OCI-LY7 (cell line): ENCODE data around the gene CLEC16A.

Experiments used
- CTCF ChIP-seq: fragments of 200-600 bp; sonication (generic); conservative IDR thresholded peaks from 2 replicates; pipeline ENCODE4 v1.5.1; 2014; ENCODE audit warnings: mild to moderate bottlenecking, antibody characterized with exemption, low read length, moderate library complexity, mixed read lengths
- EZH2phosphoT487 ChIP-seq: fragments of 200-600 bp; sonication (generic); IDR thresholded peaks from 2 replicates; pipeline ENCODE4 v1.6.1; 2018; ENCODE audit warnings: low read depth, borderline replicate concordance, mild to moderate bottlenecking, mixed run types, antibody characterized with exemption, low read length, moderate library complexity, mixed read lengths

GRCh38 chr16:11003141-11003540 is 58.8 kb downstream of the CLEC16A start:
- TF ChIP-seq CTCF: no peak
- TF ChIP-seq EZH2phosphoT487: no peak
